Activated CD4-positive, alpha-beta T cell treated with anti-CD3 and anti-CD28 coated beads, Interleukin-2, amount 50 U/mL, for 4 hours (primary cell): ENCODE measurements around the gene TBC1D3G.
"Not testable (repeated sequence)": the region's sequence is repeated elsewhere in the genome, so short reads cannot be mapped to it uniquely, and the experiment has no call there.

ENCODE experiments used
- DNase-seq, 2 experiments: peaks; one replicate each; pipeline ENCODE4 v3.0.0-alpha.2; 2020

Gene TBC1D3G

DNA sequence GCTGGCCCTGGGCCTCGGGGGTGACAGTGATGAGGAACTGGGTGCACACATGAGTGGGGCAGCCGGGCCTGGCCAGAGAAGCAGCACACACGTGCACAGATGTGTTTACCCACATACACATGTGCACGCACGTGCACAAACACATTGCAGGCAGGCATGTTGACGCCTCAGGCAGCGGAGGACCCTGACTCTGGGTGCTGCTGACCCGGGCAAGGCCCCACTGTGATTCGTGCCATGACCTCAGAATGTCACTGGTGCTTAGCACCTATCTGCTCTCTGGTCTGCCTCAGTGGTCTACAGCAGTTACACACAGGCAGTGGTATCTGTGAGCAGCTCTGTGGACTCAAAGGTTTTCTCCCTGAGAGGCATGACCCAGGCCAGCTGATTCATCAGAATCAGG is at the start of gene TBC1D3G:
Gene TBC1D3G (plus strand): TSS at position 301 of the 400 bp plus-strand sequence. CDS start 1,528 bp downstream, outside the sequence.
- not testable (repeated sequence) for DNase-seq

DNA sequence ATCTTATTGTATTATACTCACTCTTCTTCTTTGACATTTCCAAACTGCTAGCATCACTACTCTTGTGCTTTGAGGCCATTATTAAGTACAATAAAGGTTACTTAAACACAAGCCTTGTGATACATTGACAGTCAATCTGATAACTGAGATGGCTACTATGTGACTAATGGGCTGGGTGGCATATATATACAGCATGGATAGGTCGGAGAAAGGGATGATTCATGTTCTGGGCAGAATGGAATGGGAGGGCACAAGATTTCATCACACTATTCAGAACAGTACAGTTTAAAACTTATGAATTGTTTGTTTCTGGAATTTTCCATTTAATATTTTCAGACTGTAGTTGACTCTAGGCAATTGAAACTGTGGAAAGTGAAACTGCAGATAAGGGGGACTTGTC is 40.4 kb upstream of the TBC1D3G start:
- not testable (repeated sequence) for DNase-seq

DNA sequence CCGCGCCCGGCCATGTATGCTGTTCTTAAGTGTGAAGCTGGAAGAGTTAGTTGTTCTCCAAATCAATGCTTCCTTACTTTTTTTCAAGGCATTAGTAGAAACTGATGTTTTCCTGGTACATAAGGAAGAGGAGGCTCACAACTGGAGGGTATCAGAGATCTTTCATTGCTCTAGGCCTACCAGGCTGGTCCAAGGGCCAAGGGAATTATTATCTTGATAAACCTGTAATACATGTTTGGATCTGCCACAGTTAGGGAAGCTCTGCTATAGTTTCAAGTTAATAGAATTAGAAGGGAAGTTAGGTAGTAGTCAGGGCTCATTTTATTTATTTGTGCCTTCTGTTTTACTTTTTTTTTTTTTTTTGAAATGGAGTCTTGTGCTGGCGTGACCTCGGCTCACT is 39.5 kb upstream of the TBC1D3G start:
- DNase-seq, result not testable (repeated sequence)

DNA sequence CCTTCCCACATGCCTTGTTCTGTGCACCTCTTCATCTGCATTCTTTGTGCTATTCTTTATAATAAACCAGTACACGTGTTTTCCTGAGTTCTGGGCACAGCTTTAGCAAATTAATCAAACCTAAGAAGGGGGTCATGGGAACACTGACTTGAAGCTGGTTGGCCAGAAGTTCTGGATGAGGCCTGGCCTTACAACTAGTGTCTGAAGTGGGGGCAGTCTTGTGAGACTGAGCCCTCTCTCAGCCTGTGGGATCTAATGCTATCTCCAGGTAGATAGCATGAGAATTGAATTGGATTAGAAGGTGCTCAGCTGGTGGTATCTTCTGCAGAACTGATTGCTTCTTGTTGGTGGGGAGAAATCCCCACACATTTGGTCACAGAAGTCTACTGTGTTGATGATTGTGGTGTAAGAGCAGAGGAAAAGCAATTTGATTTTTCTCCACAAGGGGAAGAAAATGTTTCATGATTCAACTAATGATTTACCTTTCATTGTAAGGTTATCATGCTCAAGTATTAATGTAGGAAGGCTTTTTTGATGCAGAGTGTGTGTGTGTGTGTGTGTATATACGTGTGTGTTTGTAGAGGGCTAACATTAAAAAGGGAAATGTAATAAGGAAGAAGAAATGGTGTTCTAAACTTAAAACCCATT is 33.6 kb upstream of the TBC1D3G start:
- DNase-seq, result not testable (repeated sequence)

DNA sequence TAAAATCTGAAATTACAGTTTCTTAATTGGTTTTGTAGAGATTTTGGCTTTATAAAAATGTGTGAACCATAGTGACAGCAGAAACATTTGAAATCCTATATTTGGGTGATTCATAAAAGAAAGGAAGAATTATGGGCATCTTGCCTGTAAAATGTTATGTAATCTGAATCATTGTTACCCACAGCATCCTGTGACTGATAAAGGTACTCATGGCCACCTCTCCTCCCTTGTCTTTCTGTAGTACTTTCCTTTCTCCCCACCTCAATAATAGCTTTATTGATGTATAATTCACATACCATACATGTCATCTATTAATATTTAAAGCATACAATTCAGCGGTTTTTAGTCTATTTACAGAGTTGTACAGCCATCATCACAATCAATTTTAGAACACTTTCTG is 28.5 kb upstream of the TBC1D3G start:
- DNase-seq, result not testable (repeated sequence)

DNA sequence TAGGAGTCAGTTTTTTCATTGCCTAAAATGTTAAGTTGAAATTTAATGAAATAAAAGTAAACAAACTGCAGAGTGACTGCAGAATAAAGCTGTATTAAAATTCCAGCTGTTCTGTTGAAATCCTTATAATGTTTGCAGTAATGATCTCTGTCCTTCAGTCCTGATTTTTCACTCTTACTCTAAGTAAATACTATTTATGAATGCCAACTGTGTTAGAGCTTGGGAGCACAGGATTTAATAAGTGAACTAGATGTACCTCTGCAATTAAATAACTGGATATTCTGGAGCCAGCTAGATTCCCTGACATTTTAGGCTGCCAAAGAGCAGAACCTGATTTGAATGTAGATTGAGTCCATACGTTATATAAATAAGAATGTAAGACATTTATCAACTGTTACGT is 7.9 kb upstream of the TBC1D3G start:
- not testable (repeated sequence) for DNase-seq

DNA sequence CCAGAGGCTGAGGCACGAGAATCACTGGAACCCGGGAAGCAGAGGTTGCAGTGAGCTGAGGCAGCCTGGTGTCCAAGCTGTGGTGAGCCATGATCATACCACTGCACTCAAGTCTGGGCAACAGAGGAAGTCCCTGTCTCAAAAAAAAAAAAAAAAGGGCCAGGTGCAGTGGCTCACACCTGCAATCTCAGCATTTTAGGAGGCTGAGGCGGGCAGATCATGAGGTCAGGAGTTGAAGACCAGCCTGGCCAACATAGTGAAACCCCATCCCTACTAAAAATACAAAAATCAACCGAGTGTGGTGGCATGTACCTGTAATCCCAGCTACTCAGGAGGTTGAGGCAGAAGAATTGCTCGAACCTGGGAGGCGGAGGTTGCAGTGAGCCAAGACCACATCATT is 38.8 kb downstream of the TBC1D3G start:
- not testable (repeated sequence) for DNase-seq

DNA sequence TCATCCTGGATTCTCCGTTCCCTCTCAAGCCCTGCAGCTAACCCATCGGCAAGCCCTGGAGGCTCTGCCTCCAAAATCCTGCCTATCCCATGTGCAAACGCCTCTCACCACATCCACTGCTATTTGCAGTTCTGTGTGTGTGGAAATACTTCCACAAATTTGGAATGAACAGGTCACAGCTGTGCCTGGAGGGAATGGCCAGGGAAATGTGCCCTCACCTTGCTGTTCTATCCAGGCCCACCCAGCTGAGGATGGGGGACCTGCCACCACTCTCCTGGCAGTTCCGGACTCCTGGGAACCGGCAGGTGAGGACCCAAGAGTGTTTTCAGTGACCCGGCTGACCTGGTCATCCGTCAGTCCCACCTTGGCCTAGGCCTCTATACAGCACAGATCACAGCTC is 52.3 kb downstream of the TBC1D3G start:
- not testable (repeated sequence) for DNase-seq
